Mesenchymal stem cell (in vitro differentiated cells and primary cell): ENCODE measurements around the gene CUEDC1.

Experiments used
- DNase-seq: peaks from one replicate; pipeline ENCODE4 v3.0.0-alpha.2; 2013
- H2AFZ ChIP-seq: one replicate; pipeline ENCODE4 v1.6.1; 2013; ENCODE audit warnings: low read depth, mild to moderate bottlenecking, control low read depth, inconsistent platforms, low read length, moderate library complexity
- H2AK5ac ChIP-seq: 2 replicates; pipeline ENCODE4 v1.6.1; 2013; ENCODE audit warnings: low read length, moderate library complexity, mild to moderate bottlenecking, inconsistent platforms; ENCODE audit not compliant: severe bottlenecking
- H2BK120ac ChIP-seq: one replicate; pipeline ENCODE4 v1.6.1; 2013; ENCODE audit warnings: low read depth, mild to moderate bottlenecking, inconsistent platforms, low read length, moderate library complexity
- H2BK12ac ChIP-seq, 2 experiments: one replicate each; pipeline ENCODE4 v1.6.1; 2013; ENCODE audit warnings: inconsistent platforms in 2 of 2, low read length in 2 of 2, mild to moderate bottlenecking in 2 of 2, moderate library complexity in 2 of 2, control low read depth in 1 of 2
- H2BK15ac ChIP-seq: one replicate; pipeline ENCODE4 v1.6.1; 2013; ENCODE audit warnings: mild to moderate bottlenecking, low read depth, inconsistent platforms; ENCODE audit not compliant: poor library complexity, severe bottlenecking
- H2BK5ac ChIP-seq: 2 replicates; pipeline ENCODE4 v1.6.1; 2013; ENCODE audit warnings: low read depth, mild to moderate bottlenecking, low read length, control low read depth, inconsistent platforms; ENCODE audit not compliant: poor library complexity, severe bottlenecking
- H3K14ac ChIP-seq, 2 experiments: one replicate each; pipeline ENCODE4 v1.6.1; 2013; ENCODE audit warnings: inconsistent platforms in 2 of 2, low read length in 2 of 2, control low read depth in 1 of 2, mild to moderate bottlenecking in 1 of 2, moderate library complexity in 1 of 2
- H3K18ac ChIP-seq, 2 experiments: one replicate each; pipeline ENCODE4 v1.6.1; 2013; ENCODE audit warnings: inconsistent platforms in 2 of 2, low read length in 2 of 2, control low read depth in 1 of 2, low read depth in 1 of 2, mild to moderate bottlenecking in 1 of 2
- H3K23ac ChIP-seq, 2 experiments: one replicate each; pipeline ENCODE4 v1.6.1; 2013; ENCODE audit warnings: inconsistent platforms in 2 of 2, low read length in 2 of 2, mild to moderate bottlenecking in 2 of 2, moderate library complexity in 2 of 2, control low read depth in 1 of 2
- H3K27ac ChIP-seq: 2 replicates; pipeline ENCODE4 v1.5.1; 2013; ENCODE audit warnings: mild to moderate bottlenecking, moderate library complexity, low read length, control low read depth, inconsistent platforms; ENCODE audit not compliant: poor library complexity, severe bottlenecking
- H3K27me3 ChIP-seq, 2 experiments: 2 replicates each; pipeline versions ENCODE4 v1.6.1 to v1.7.0; 2013; ENCODE audit warnings: low read length in 2 of 2, mild to moderate bottlenecking in 2 of 2, moderate library complexity in 2 of 2, control low read depth in 1 of 2, inconsistent platforms in 1 of 2; ENCODE audit not compliant: control insufficient read depth in 1 of 2, insufficient read depth in 1 of 2
- H3K36me3 ChIP-seq, 2 experiments: 2 replicates each; pipeline versions ENCODE4 v1.6.1 to v1.7.0; 2013; ENCODE audit warnings: low read length in 2 of 2, control low read depth in 1 of 2, inconsistent platforms in 1 of 2, low read depth in 1 of 2, mild to moderate bottlenecking in 1 of 2; ENCODE audit not compliant: insufficient read depth in 2 of 2, control insufficient read depth in 1 of 2
- H3K4ac ChIP-seq, 2 experiments: one replicate each; pipeline ENCODE4 v1.6.1; 2013; ENCODE audit warnings: inconsistent platforms in 2 of 2, low read length in 2 of 2, mild to moderate bottlenecking in 2 of 2, moderate library complexity in 2 of 2, control low read depth in 1 of 2, low read depth in 1 of 2
- H3K4me1 ChIP-seq: 2 replicates; pipeline ENCODE4 v1.6.1; 2013; ENCODE audit warnings: low read depth, low read length, control low read depth; ENCODE audit not compliant: control insufficient read depth, insufficient read depth
- H3K4me2 ChIP-seq: 2 replicates; pipeline ENCODE4 v1.6.1; 2013; ENCODE audit warnings: low read length, mild to moderate bottlenecking, inconsistent platforms; ENCODE audit not compliant: poor library complexity, severe bottlenecking
- H3K4me3 ChIP-seq, 2 experiments: 2 replicates each; pipeline versions ENCODE4 v1.5.1 to v1.7.0; 2013; ENCODE audit warnings: low read length in 2 of 2, mild to moderate bottlenecking in 2 of 2, control low read depth in 1 of 2, low read depth in 1 of 2; ENCODE audit not compliant: insufficient read depth in 1 of 2
- H3K79me1 ChIP-seq: replicated peaks from 2 replicates; pipeline ENCODE4 v1.6.1; 2013; ENCODE audit warnings: mild to moderate bottlenecking, control low read depth, low read length, inconsistent platforms; ENCODE audit not compliant: poor library complexity, severe bottlenecking
- H3K9ac ChIP-seq: 2 replicates; pipeline ENCODE4 v1.7.0; 2013; ENCODE audit warnings: mild to moderate bottlenecking, low read length, moderate library complexity
- H3K9me3 ChIP-seq: 2 replicates; pipeline ENCODE4 v1.7.0; 2013; ENCODE audit warnings: mild to moderate bottlenecking, low read length; ENCODE audit not compliant: control insufficient read depth
- H4K8ac ChIP-seq: one replicate; pipeline ENCODE4 v1.6.1; 2013; ENCODE audit warnings: inconsistent platforms, mild to moderate bottlenecking, low read length, moderate library complexity
- H4K91ac ChIP-seq: one replicate; pipeline ENCODE4 v1.6.1; 2013; ENCODE audit warnings: mild to moderate bottlenecking, low read length, inconsistent platforms
- WGBS: methylation state at CpG from one replicate; pipeline ENCODE4 v1.1.7; 2013; ENCODE audit warnings: mixed read lengths; 5-methylcytosine and 5-hydroxymethylcytosine counted together

The CUEDC1 gene

GRCh38 chr17:57873261-57874057 is 81.8 kb downstream of the CUEDC1 start:
- peak overlapping the region in 1 of 2 experiments; percentile 33 for H3K4me3 ChIP-seq
- no peaks in the 10 kb centered on the region for H3K27me3 ChIP-seq
- H2BK15ac ChIP-seq: peak overlapping the region; percentile 93
- no peak overlapping the region for H2BK5ac ChIP-seq
- WGBS: 89% methylated on average over 16 of the region's 16 CpGs
- H2AFZ ChIP-seq: no peak overlapping the region
- H3K9me3 ChIP-seq: no peaks in the 10 kb centered on the region
- peak overlapping the region; percentile 80 for H3K9ac ChIP-seq
- peak overlapping the region; percentile 95 for H2BK120ac ChIP-seq
- peak overlapping the region; percentile 97 for H4K8ac ChIP-seq
- H3K4me2 ChIP-seq: no peak overlapping the region
- H3K14ac ChIP-seq: peak overlapping the region in 1 of 2 experiments; percentile 69
- H3K4ac ChIP-seq: peak overlapping the region; percentile 62 to 98
- H3K4me1 ChIP-seq: peaks cover 66% of the 10 kb centered on the region
- H4K91ac ChIP-seq: peak overlapping the region; percentile 81
- H2BK12ac ChIP-seq: peak overlapping the region; percentile 69 to 98
- peak overlapping the region in 1 of 2 experiments; percentile 23 for H3K23ac ChIP-seq
- peak overlapping the region; percentile 59 for H2AK5ac ChIP-seq
- H3K18ac ChIP-seq: peak overlapping the region; percentile 35 to 98
- no peak for DNase-seq
- peaks cover 47 to 71% of the 10 kb centered on the region in 2 experiments for H3K36me3 ChIP-seq
- H3K27ac ChIP-seq: peak overlapping the region; percentile 99
- peaks cover 15% of the 10 kb centered on the region for H3K79me1 ChIP-seq

- 97% methylated on average over 14 of the region's 14 CpGs for WGBS
- Histone ChIP-seq H2BK15ac (no peak overlapping the region), H3K9ac (no peak overlapping the region)
These were observed 82.7 kb downstream of the CUEDC1 start for GRCh38 chr17:57872536-57872935.

GRCh38 chr17:57871863-57872262 is 83.3 kb downstream of the CUEDC1 start:
- H3K14ac ChIP-seq: no peak overlapping the region
- H3K9me3 ChIP-seq: no peaks in the 10 kb centered on the region
- H3K79me1 ChIP-seq: peaks cover 18% of the 10 kb centered on the region
- peaks cover 69% of the 10 kb centered on the region for H3K4me1 ChIP-seq
- no peak overlapping the region for H3K23ac ChIP-seq
- no peak overlapping the region for H2AFZ ChIP-seq
- H3K18ac ChIP-seq: no peak overlapping the region
- no peak overlapping the region for H3K4ac ChIP-seq
- no peak overlapping the region for H3K9ac ChIP-seq
- no peak overlapping the region for H4K8ac ChIP-seq
- no peak overlapping the region for H2BK5ac ChIP-seq
- no peak overlapping the region for H3K4me2 ChIP-seq
- H3K4me3 ChIP-seq: no peak overlapping the region
- H3K36me3 ChIP-seq: peaks cover 49 to 66% of the 10 kb centered on the region in 2 experiments
- H2BK120ac ChIP-seq: no peak overlapping the region
- H2BK12ac ChIP-seq: no peak overlapping the region
- WGBS: 88% methylated on average over 8 of the region's 8 CpGs
- no peak overlapping the region for H2BK15ac ChIP-seq
- no peak for DNase-seq
- no peak overlapping the region for H3K27ac ChIP-seq
- H4K91ac ChIP-seq: no peak overlapping the region
- no peaks in the 10 kb centered on the region for H3K27me3 ChIP-seq
- peak overlapping the region; percentile 72 for H2AK5ac ChIP-seq

More at GRCh38 chr17:57872536-57872935, 82.7 kb downstream of the CUEDC1 start:
- no peaks in the 10 kb centered on the region for H3K27me3 ChIP-seq
- no peak overlapping the region for H2BK12ac ChIP-seq
- peaks cover 47 to 65% of the 10 kb centered on the region in 2 experiments for H3K36me3 ChIP-seq
- no peak overlapping the region for H3K23ac ChIP-seq
- H2BK5ac ChIP-seq: no peak overlapping the region
- peaks cover 15% of the 10 kb centered on the region for H3K79me1 ChIP-seq
- H4K8ac ChIP-seq: no peak overlapping the region
- peaks cover 68% of the 10 kb centered on the region for H3K4me1 ChIP-seq
- no peak overlapping the region for H3K18ac ChIP-seq
- no peak overlapping the region for H2AFZ ChIP-seq
- no peak overlapping the region for H3K4me2 ChIP-seq
- H3K4me3 ChIP-seq: no peak overlapping the region
- no peak overlapping the region for H3K27ac ChIP-seq
- H3K4ac ChIP-seq: no peak overlapping the region
- H3K9me3 ChIP-seq: no peaks in the 10 kb centered on the region
- H4K91ac ChIP-seq: no peak overlapping the region
- no peak overlapping the region for H2AK5ac ChIP-seq
- H3K14ac ChIP-seq: no peak overlapping the region
- DNase-seq: no peak
- H2BK120ac ChIP-seq: no peak overlapping the region

GRCh38 chr17:57871155-57871554 is 84.1 kb downstream of the CUEDC1 start:
- no peak overlapping the region for H3K27ac ChIP-seq
- H3K4me2 ChIP-seq: no peak overlapping the region
- no peak overlapping the region for H2BK120ac ChIP-seq
- 94% methylated on average over 7 of the region's 7 CpGs for WGBS
- no peak overlapping the region for H2BK15ac ChIP-seq
- no peak overlapping the region for H3K9ac ChIP-seq
- H3K23ac ChIP-seq: no peak overlapping the region
- H2BK12ac ChIP-seq: no peak overlapping the region
- H3K36me3 ChIP-seq: peaks cover 53 to 66% of the 10 kb centered on the region in 2 experiments
- no peaks in the 10 kb centered on the region for H3K27me3 ChIP-seq
- no peak overlapping the region for H4K8ac ChIP-seq
- H3K18ac ChIP-seq: peak overlapping the region in 1 of 2 experiments; percentile 22
- peak overlapping the region; percentile 69 for H2AK5ac ChIP-seq
- H3K9me3 ChIP-seq: no peaks in the 10 kb centered on the region
- no peak for DNase-seq
- peaks cover 20% of the 10 kb centered on the region for H3K79me1 ChIP-seq
- H3K4me3 ChIP-seq: no peak overlapping the region
- no peak overlapping the region for H3K14ac ChIP-seq
- H2BK5ac ChIP-seq: no peak overlapping the region
- peaks cover 63% of the 10 kb centered on the region for H3K4me1 ChIP-seq
- peak overlapping the region in 1 of 2 experiments; percentile 15 for H3K4ac ChIP-seq
- H4K91ac ChIP-seq: no peak overlapping the region
- H2AFZ ChIP-seq: no peak overlapping the region
